Left ventricle myocardium superior (tissue), 1 donor: Measurements from ENCODE around the gene ARRDC1. TPM values are rescaled to one million over a fixed set of nuclear protein-coding genes. Genes with fewer than 3 reads are reported as not detected.

Source experiments
- ATAC-seq: fragments of 200-7000 bp; cut with Tn5 transposase; one replicate; pipeline ENCODE4 v1.9.1; 2020; ENCODE audit warnings: mild to moderate bottlenecking, moderate library complexity
- DNase-seq: peaks from one replicate; pipeline ENCODE4 v3.0.0-alpha.2; 2020
- intact Hi-C: fragments of 100-400 bp; cut with micrococcal nuclease; formaldehyde crosslinking; loops from one replicate; pipeline ENCODE4 v1.11.0; 2022
- total RNA-seq: library from RNA; stranded (reverse); fragmentation: NEBNext Ultra II Directional; extraction: Animal tissue kit (Norgen Biotek cat#: 25700); gene quantifications from one replicate; pipeline ENCODE4 v1.2.1, GENCODE V29; 2021
- donor health status: DM: no; HTN: yes; CAD: no; lungs with severe emphysema.

Gene ARRDC1
- total RNA-seq, 1 donor from 2014 or later: 17.3 TPM

GRCh38 chr9:137657606-137658005 is 52.1 kb downstream of the ARRDC1 start:
- ATAC-seq (no peak), DNase-seq (no peak)
- intact Hi-C loops: no loop called here

- ATAC-seq (no peak), DNase-seq (no peak)
- intact Hi-C loops: no loop called here
Measured at GRCh38 chr9:137658781-137659180, 53.3 kb downstream of the ARRDC1 start.

GRCh38 chr9:137660144-137660543 is 54.7 kb downstream of the ARRDC1 start:
- intact Hi-C loops: no loop called here
- DNase-seq: no peak
- no peak for ATAC-seq

GRCh38 chr9:137663584-137663983 is 58.1 kb downstream of the ARRDC1 start:
- intact Hi-C loops: no loop called here
- no peak for ATAC-seq
- no peak for DNase-seq

- intact Hi-C loops: no loop called here
- ATAC-seq (no peak), DNase-seq (no peak)
Measured at GRCh38 chr9:137664676-137665075, 59.2 kb downstream of the ARRDC1 start.

Other genes starting within 250 kb of the ARRDC1 start
- 8.3 TPM for gene EXD3, start 182.5 kb upstream of the ARRDC1 start, total RNA-seq
- 1.9 TPM for gene NOXA1, start 182.3 kb upstream of the ARRDC1 start, total RNA-seq
- gene ENTPD8, start 164.3 kb upstream of the ARRDC1 start, total RNA-seq: not detected
- 10.2 TPM for gene NSMF, start 146.4 kb upstream of the ARRDC1 start, total RNA-seq
- gene PNPLA7, start 55.3 kb upstream of the ARRDC1 start, total RNA-seq: 10.7 TPM
- 228 TPM for gene MRPL41, start 53.8 kb upstream of the ARRDC1 start, total RNA-seq
- gene DPH7, start 26.8 kb upstream of the ARRDC1 start, total RNA-seq: 21.8 TPM
- gene ZMYND19, start 15.2 kb upstream of the ARRDC1 start, total RNA-seq: 11.6 TPM
- gene EHMT1, start 13.3 kb downstream of the ARRDC1 start, total RNA-seq: 37.0 TPM